GM21529 (cell line): ENCODE data around the gene TOMT.

Experiments used
- ATAC-seq: cut with Tn5 transposase; IDR thresholded peaks from one replicate; pipeline ENCODE4 v1.9.1; 2021; ENCODE audit not compliant: unreplicated experiment

The TOMT gene

GRCh38 chr11:72157131-72157530, 51.4 kb downstream of the TOMT start:
- ATAC-seq, result no peak
